Coronary artery (tissue), 2 donors: ENCODE data around the gene DPF3.

Source experiments
- DNase-seq: peaks from one replicate; pipeline ENCODE4 v3.0.0-alpha.2; 2017; ENCODE audit warnings: low spot score
- H3K27ac ChIP-seq, 2 donors: fragments of 200-600 bp; sonication (generic); one replicate each; pipeline ENCODE4 v1.5.1; 2016 to 2019
- H3K4me3 ChIP-seq: fragments of 200-600 bp; sonication (generic); 2 replicates; pipeline ENCODE4 v1.5.1; 2016; ENCODE audit warnings: mild to moderate bottlenecking, moderate library complexity
- TF ChIP-seq, protein P1 (sequence below): fragments of 200-600 bp; sonication (generic); IDR thresholded peaks from one replicate; pipeline ENCODE4 v1.5.1; 2019; ENCODE audit warnings: antibody characterized with exemption

The DPF3 gene

DNA sequence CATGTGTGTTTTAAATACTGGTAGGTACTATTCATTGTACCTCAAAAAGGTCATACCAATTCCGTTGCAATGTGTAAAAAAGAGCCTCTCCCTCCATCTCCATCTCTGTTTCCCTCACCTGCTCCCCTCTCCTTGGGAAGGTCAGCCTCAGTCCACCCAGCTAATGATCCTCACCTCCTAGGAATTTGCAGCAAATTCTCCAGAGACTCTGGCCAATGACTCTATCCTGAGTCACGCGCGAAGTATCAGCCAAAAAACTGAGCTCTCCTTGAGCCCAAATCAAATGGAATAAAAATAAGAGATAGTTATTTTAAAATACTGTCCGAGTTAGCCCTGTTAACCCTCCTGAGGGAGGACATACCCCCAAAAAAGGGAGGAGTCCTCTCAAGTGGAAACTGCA, 148.4 kb downstream of the DPF3 start:
- TF ChIP-seq, protein P1, sequence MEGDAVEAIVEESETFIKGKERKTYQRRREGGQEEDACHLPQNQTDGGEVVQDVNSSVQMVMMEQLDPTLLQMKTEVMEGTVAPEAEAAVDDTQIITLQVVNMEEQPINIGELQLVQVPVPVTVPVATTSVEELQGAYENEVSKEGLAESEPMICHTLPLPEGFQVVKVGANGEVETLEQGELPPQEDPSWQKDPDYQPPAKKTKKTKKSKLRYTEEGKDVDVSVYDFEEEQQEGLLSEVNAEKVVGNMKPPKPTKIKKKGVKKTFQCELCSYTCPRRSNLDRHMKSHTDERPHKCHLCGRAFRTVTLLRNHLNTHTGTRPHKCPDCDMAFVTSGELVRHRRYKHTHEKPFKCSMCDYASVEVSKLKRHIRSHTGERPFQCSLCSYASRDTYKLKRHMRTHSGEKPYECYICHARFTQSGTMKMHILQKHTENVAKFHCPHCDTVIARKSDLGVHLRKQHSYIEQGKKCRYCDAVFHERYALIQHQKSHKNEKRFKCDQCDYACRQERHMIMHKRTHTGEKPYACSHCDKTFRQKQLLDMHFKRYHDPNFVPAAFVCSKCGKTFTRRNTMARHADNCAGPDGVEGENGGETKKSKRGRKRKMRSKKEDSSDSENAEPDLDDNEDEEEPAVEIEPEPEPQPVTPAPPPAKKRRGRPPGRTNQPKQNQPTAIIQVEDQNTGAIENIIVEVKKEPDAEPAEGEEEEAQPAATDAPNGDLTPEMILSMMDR: no peak
- Histone ChIP-seq H3K4me3 (no peak overlapping the region), H3K27ac (peak overlapping the region; percentile 32 to 54)
- DNase-seq: no peak

DNA sequence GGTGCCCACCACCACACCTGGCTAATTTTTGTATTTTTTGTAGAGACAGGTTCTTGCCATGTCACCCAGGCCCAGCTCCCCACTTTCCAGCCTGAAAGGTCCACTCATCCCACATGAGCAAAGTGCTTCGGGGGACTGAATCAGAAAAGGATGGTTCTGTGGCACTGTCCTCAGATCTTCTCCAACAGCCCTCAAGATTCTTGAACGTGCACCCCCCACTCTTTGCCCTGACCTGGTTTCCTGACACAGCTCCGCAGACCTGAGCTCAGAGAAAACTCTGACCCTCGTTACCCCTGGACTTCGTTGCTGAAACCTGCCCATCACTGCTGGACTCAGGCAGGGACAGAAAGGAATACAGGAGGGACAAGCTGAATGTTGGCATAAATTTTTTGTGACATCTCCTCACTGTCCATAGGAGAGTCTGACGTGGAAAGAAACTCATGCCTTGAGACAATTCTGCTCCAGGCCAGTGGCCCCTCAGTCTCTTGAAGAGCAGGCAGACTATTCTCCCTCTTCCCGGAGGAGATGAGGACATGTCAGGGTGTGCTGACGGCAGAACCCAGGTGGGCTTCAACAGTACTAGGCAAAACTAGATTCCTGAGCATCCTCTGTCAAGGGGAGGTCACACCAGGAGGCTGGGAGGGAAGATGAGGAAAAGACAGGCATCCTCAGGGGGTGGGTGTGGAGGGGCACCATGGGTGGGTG, 149.3 kb downstream of the DPF3 start:
- TF ChIP-seq, protein P1: no peak
- no peak overlapping the region for H3K4me3 ChIP-seq
- H3K27ac ChIP-seq: no peak overlapping the region
- DNase-seq: no peak

DNA sequence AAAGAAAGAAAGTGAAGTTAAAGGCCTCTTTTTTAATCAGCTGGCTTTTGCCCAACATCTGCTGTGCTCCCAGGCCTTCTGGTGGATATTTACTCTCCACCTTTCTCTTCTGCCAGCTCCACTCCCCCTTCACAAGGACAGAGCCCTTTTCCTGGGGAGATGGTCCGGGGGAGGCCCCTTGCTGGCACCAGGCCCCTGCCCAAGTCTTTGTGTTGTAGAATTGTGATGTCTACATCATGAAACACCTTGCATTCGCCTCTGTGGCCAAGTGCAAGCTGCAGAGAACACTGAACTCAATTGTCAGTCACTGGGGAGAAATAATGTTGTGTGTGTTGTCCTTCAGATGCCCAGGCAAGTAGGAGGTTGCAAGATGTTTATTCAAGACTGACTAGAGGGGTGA, 150.3 kb downstream of the DPF3 start:
- Histone ChIP-seq H3K4me3 (no peak overlapping the region), H3K27ac (no peak overlapping the region)
- TF ChIP-seq, protein P1: no peak
- DNase-seq: no peak

DNA sequence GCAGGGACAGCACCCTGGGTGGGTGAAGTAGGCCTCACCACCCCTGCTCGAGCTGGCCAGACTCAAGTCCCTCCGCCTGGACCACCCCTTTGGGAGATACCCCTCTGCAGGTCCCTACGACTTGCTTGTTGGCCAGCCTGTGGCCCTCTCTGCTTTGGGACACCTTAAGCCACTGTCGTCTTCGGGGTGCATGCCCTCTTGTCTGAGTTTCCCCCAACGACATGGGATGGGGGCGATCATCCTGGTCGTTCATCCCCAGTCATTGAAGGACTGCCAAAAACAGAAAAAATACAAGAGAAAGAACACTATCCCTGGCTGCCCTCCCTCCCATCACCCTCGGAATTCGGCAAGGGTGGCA, 151.1 kb downstream of the DPF3 start:
- no peak for DNase-seq
- no peak overlapping the region for H3K4me3 ChIP-seq
- no peak overlapping the region for H3K27ac ChIP-seq
- TF ChIP-seq, protein P1: no peak

DNA sequence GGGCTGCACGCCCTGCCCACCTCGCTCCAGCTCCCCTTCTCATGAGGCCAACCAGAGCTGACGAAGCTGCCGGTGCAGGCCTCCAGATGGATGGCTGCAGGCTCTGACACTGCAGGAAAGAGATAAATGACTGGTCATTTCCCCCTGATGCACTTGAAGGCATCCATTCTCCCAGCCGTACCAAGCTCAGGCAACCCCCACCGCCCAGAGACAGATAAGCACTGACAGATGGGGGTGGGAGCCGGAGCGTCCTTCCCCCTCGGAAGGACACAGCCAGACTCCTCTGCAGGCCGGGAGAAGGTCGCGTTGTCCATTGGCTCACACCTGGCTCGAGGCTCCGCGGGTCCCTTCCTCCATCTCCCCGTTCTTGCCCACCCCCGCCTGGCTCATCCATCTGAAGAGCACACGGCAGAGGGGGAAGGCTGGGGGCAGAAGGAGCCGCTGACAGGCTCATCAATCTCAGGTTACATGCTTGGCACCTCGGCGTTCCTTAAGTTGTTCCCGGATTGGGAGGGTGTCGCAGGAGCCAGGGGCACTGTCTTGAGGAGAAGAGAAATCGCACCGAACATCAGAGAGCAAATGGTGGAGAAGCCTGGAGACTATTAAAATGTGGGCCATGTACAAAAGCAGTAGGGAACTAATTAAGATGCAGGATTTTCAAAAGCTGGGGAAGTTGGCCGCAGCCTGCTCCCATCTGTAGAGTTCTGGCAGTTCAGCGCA, 151.6 kb downstream of the DPF3 start:
- DNase-seq: no peak
- TF ChIP-seq, protein P1: no peak
- no peak overlapping the region for H3K4me3 ChIP-seq
- no peak overlapping the region for H3K27ac ChIP-seq

DNA sequence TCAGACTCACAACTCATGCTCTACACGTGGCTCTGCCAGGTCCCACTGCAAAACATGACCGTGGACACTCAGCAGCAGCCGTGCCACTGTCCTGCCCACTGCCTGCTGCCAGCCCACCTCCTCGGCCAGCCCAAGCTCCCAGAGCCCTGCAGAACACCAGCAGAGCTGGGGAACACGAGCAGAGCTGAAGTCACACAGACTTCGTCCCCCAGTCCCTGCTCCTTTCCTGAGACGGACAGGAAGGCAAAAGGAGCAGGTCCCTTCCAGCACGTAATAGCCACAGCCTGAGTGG, 152.1 kb downstream of the DPF3 start:
- no peak for DNase-seq
- TF ChIP-seq, protein P1: no peak
- no peak overlapping the region for H3K4me3 ChIP-seq
- no peak overlapping the region for H3K27ac ChIP-seq
